ENCODE data around the gene CCDC192.

The CCDC192 gene

GRCh38 chr5:127878174-127878750 is 175.1 kb downstream of the CCDC192 start:
- DNase-seq (ENCODE audit: low spot score): peak; percentile 65

- DNase-seq (ENCODE audit: low spot score): no peak
These were observed 181.2 kb downstream of the CCDC192 start for GRCh38 chr5:127884416-127884815.

- DNase-seq (ENCODE audit: low spot score): no peak
These were observed 182.0 kb downstream of the CCDC192 start for GRCh38 chr5:127885176-127885575.

- DNase-seq (ENCODE audit: low spot score): no peak
These were observed 182.9 kb downstream of the CCDC192 start for GRCh38 chr5:127886081-127886480.

GRCh38 chr5:127887282-127887681 is 184.1 kb downstream of the CCDC192 start:
- DNase-seq (ENCODE audit: low spot score): no peak

- no peak for DNase-seq (ENCODE audit: low spot score)
These were observed 188.8 kb downstream of the CCDC192 start for GRCh38 chr5:127891942-127892341.

- no peak for DNase-seq (ENCODE audit: low spot score)
These were observed 189.4 kb downstream of the CCDC192 start for GRCh38 chr5:127892467-127893207.

GRCh38 chr5:127893232-127893631 is 190.0 kb downstream of the CCDC192 start:
- DNase-seq (ENCODE audit: low spot score): no peak

- no peak for DNase-seq (ENCODE audit: low spot score)
These were observed 191.3 kb downstream of the CCDC192 start for GRCh38 chr5:127894461-127894860.

GRCh38 chr5:127898551-127899213 is 195.5 kb downstream of the CCDC192 start:
- DNase-seq (ENCODE audit: low spot score): no peak

- no peak for DNase-seq (ENCODE audit: low spot score)
These were observed 196.0 kb downstream of the CCDC192 start for GRCh38 chr5:127899214-127899610.

GRCh38 chr5:127906562-127907204 is 203.5 kb downstream of the CCDC192 start:
- DNase-seq (ENCODE audit: low spot score): no peak

- DNase-seq (ENCODE audit: low spot score): no peak
These were observed 204.7 kb downstream of the CCDC192 start for GRCh38 chr5:127907907-127908306.

GRCh38 chr5:127909066-127909465 is 205.9 kb downstream of the CCDC192 start:
- DNase-seq (ENCODE audit: low spot score): peak; percentile 39

GRCh38 chr5:127909821-127910220 is 206.6 kb downstream of the CCDC192 start:
- no peak for DNase-seq (ENCODE audit: low spot score)

GRCh38 chr5:127910307-127910956 is 207.2 kb downstream of the CCDC192 start:
- DNase-seq (ENCODE audit: low spot score): no peak

- DNase-seq (ENCODE audit: low spot score): no peak
These were observed 208.4 kb downstream of the CCDC192 start for GRCh38 chr5:127911619-127912018.

GRCh38 chr5:127912411-127912810 is 209.2 kb downstream of the CCDC192 start:
- no peak for DNase-seq (ENCODE audit: low spot score)

- no peak for DNase-seq (ENCODE audit: low spot score)
These were observed 213.8 kb downstream of the CCDC192 start for GRCh38 chr5:127916885-127917573.

- DNase-seq (ENCODE audit: low spot score): no peak
These were observed 216.0 kb downstream of the CCDC192 start for GRCh38 chr5:127919006-127919796.

Measured in SK-N-DZ (cell line).